ENCODE measurements around the gene SPEG. TPM values are rescaled to one million over a fixed set of nuclear protein-coding genes. Genes with fewer than 3 reads are reported as not detected.

SPEG gene
- total and polyA plus RNA-seq, 2 of the 13 experiments (the other 11 are each of a cell fraction or from before 2014, with no cell fraction given): 0.18 to 0.24 TPM

DNA sequence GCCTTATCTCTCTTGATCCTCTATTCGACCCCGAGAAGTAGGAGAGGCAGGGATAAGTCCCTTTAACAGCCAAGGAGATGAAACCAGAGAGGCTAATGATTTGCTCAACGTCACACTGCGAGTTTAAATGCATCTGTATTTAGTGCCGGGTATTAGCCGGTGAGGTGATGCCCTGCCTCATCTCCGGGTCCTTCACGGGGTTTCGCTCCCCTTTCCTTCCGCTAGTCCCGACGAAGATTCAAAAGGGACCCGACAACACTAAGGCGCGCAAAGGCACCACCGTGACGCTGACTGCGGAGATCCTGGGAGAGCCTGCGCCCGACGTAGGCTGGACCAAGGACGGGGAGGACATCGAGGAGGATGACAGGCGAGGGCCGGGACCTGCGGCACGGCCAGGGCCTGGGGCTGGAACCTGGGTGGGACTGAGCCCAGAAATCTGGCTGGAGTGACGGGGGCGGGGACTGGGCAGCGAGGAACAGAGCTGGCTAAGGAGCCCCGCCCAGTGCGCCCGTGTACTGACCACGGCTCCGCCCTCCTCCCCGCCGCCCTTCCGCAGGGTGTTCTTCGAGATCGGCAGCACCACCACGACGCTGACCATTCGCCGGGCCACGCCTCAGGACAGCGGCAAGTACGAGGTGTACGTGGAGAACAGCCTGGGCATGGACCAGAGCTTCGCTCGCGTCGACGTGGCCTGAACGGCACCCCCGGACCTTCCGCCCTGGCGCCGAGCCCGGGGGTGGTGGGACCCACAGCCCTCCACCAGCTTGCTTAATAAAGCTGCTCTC is 63.0 kb downstream of the SPEG start (continued):
- TF ChIP-seq, protein P1, sequence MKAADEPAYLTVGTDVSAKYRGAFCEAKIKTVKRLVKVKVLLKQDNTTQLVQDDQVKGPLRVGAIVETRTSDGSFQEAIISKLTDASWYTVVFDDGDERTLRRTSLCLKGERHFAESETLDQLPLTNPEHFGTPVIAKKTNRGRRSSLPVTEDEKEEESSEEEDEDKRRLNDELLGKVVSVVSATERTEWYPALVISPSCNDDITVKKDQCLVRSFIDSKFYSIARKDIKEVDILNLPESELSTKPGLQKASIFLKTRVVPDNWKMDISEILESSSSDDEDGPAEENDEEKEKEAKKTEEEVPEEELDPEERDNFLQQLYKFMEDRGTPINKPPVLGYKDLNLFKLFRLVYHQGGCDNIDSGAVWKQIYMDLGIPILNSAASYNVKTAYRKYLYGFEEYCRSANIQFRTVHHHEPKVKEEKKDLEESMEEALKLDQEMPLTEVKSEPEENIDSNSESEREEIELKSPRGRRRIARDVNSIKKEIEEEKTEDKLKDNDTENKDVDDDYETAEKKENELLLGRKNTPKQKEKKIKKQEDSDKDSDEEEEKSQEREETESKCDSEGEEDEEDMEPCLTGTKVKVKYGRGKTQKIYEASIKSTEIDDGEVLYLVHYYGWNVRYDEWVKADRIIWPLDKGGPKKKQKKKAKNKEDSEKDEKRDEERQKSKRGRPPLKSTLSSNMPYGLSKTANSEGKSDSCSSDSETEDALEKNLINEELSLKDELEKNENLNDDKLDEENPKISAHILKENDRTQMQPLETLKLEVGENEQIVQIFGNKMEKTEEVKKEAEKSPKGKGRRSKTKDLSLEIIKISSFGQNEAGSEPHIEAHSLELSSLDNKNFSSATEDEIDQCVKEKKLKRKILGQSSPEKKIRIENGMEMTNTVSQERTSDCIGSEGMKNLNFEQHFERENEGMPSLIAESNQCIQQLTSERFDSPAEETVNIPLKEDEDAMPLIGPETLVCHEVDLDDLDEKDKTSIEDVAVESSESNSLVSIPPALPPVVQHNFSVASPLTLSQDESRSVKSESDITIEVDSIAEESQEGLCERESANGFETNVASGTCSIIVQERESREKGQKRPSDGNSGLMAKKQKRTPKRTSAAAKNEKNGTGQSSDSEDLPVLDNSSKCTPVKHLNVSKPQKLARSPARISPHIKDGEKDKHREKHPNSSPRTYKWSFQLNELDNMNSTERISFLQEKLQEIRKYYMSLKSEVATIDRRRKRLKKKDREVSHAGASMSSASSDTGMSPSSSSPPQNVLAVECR (CRISPR knock-in tag; IDR thresholded peaks at IDR 0.05; ENCODE audit: borderline replicate concordance): no peak; the same call in 1 of the 2 replicates
- TF ChIP-seq MIXL1 (CRISPR knock-in tag; IDR thresholded peaks at IDR 0.05) (peak; percentile 35; the same call in 1 of the 2 replicates), HES4 (CRISPR knock-in tag; IDR thresholded peaks at IDR 0.05; ENCODE audit: borderline replicate concordance) (peak; percentile 36; the same call in 1 of the 2 replicates), POGZ (CRISPR knock-in tag; IDR thresholded peaks at IDR 0.05) (no peak), ZNF350 (CRISPR knock-in tag; IDR thresholded peaks at IDR 0.05; ENCODE audit: borderline replicate concordance, low read depth) (no peak), ZNF274 (CRISPR knock-in tag; IDR thresholded peaks at IDR 0.05) (no peak), MTA1 (CRISPR knock-in tag; IDR thresholded peaks at IDR 0.05; ENCODE audit: borderline replicate concordance) (0 out of 2 replicates have a peak, but pooled peaks have one; percentile 57), RXRA (CRISPR knock-in tag; IDR thresholded peaks at IDR 0.05) (no peak; the same call in 1 of the 2 replicates), ZNF205 (CRISPR knock-in tag; IDR thresholded peaks at IDR 0.05) (0 out of 2 replicates have a peak, but pooled peaks have one; percentile 30), ZBTB21 (CRISPR knock-in tag; IDR thresholded peaks at IDR 0.05) (no peak), ERF (CRISPR knock-in tag; IDR thresholded peaks at IDR 0.05) (no peak), NR2F1 (CRISPR knock-in tag; IDR thresholded peaks at IDR 0.05) (0 out of 4 replicates have a peak, but pooled peaks of 1 of the 2 experiments have one; percentile 5), SRSF1 (optimal IDR thresholded peaks at IDR 0.05; ENCODE audit: low read depth, low read length) (peak; percentile 2), HMG20B (CRISPR knock-in tag; conservative IDR thresholded peaks at IDR 0.05) (no peak), HNF4A (CRISPR knock-in tag; IDR thresholded peaks at IDR 0.05) (no peak), HHEX (CRISPR knock-in tag; IDR thresholded peaks at IDR 0.05) (no peak), AHR (CRISPR knock-in tag; IDR thresholded peaks at IDR 0.05) (peak; percentile 87; the same call in 1 of the 2 replicates), GRHL1 (CRISPR knock-in tag; conservative IDR thresholded peaks at IDR 0.05) (no peak), SALL1 (CRISPR knock-in tag; IDR thresholded peaks at IDR 0.05) (peak; percentile 66), U2AF1 (optimal IDR thresholded peaks at IDR 0.05; ENCODE audit: low read depth, low read length) (no peak), SNAI1 (CRISPR knock-in tag; IDR thresholded peaks at IDR 0.05; ENCODE audit: borderline replicate concordance) (no peak), MAFG (CRISPR knock-in tag; IDR thresholded peaks at IDR 0.05) (no peak), ZSCAN21 (CRISPR knock-in tag; IDR thresholded peaks at IDR 0.05; ENCODE audit: borderline replicate concordance) (peak; percentile 77; the same call in 1 of the 2 replicates)
- TF ChIP-seq, protein P2, sequence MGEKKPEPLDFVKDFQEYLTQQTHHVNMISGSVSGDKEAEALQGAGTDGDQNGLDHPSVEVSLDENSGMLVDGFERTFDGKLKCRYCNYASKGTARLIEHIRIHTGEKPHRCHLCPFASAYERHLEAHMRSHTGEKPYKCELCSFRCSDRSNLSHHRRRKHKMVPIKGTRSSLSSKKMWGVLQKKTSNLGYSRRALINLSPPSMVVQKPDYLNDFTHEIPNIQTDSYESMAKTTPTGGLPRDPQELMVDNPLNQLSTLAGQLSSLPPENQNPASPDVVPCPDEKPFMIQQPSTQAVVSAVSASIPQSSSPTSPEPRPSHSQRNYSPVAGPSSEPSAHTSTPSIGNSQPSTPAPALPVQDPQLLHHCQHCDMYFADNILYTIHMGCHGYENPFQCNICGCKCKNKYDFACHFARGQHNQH (CRISPR knock-in tag; IDR thresholded peaks at IDR 0.05): no peak
